K562 (cell line): Measurements from ENCODE around the gene COL5A1.

ENCODE experiments used
- CBFB ChIP-seq: sonication (generic); formaldehyde crosslinking; IDR thresholded peaks from 2 replicates; pipeline ENCODE4 v1.4.0; 2020; ENCODE audit warnings: mild to moderate bottlenecking, missing genetic modification reagents
- CTCF ChIP-seq, 3 experiments: IDR thresholded peaks in 2 of 3; conservative IDR thresholded peaks in 1 of 3; 2 replicates each; pipeline ENCODE4 v1.5.1; 2011 to 2012; ENCODE audit warnings: low read length in 3 of 3, mild to moderate bottlenecking in 3 of 3, control low read depth in 2 of 3, improper control_type of control experiment in 1 of 3, inconsistent platforms in 1 of 3, low read depth in 1 of 3, mixed read lengths in 1 of 3, moderate library complexity in 1 of 3; ENCODE audit not compliant: insufficient read depth in 2 of 3
- ELF2 ChIP-seq: fragments of 250-450 bp; sonication (Bioruptor Pico); IDR thresholded peaks from 2 replicates; pipeline ENCODE4 v1.5.0; 2021; ENCODE audit warnings: mild to moderate bottlenecking
- EP300 ChIP-seq: IDR thresholded peaks from 2 replicates; pipeline ENCODE4 v1.6.1; 2012; ENCODE audit warnings: low read length, improper control_type of control experiment
- FOS ChIP-seq: IDR thresholded peaks from 3 replicates; pipeline ENCODE4 v1.6.1; 2011; ENCODE audit not compliant: insufficient read length; ENCODE audit errors: extremely low read depth
- HDAC6 ChIP-seq: IDR thresholded peaks from 2 replicates; pipeline ENCODE4 v1.6.1; 2012; ENCODE audit warnings: low read depth, mild to moderate bottlenecking, control low read depth, inconsistent platforms, low read length, moderate library complexity
- JUNB ChIP-seq: fragments of 450-650 bp; formaldehyde crosslinking; conservative IDR thresholded peaks from 2 replicates; pipeline ENCODE4 v1.4.0; 2020; ENCODE audit warnings: mild to moderate bottlenecking
- NR2C2 ChIP-seq, 2 experiments: fragments of 200-800 bp in 1 of 2; sonication (Bioruptor generic) in 1 of 2; sonication (generic) in 1 of 2; formaldehyde crosslinking in 1 of 2; IDR thresholded peaks; 2 replicates each; pipeline versions ENCODE4 v1.6.1 to v1.8.0; 2016 to 2022; ENCODE audit warnings: mild to moderate bottlenecking in 1 of 2, missing compliant biosample characterization in 1 of 2, missing genetic modification characterization in 1 of 2, missing genetic modification reagents in 1 of 2
- POLR2AphosphoS5 ChIP-seq: IDR thresholded peaks from 2 replicates; pipeline ENCODE4 v1.6.1; 2011; ENCODE audit warnings: mild to moderate bottlenecking, low read depth, low read length, moderate library complexity; ENCODE audit not compliant: control insufficient read depth, insufficient read depth
- ZBTB8A ChIP-seq: fragments of 450-650 bp; IDR thresholded peaks from 2 replicates; pipeline ENCODE4 v1.6.1; 2018; ENCODE audit warnings: mild to moderate bottlenecking, moderate library complexity; ENCODE audit not compliant: partially characterized antibody
- ZC3H8 ChIP-seq: fragments of 450-650 bp; IDR thresholded peaks from 2 replicates; pipeline ENCODE4 v1.6.1; 2017
- ZKSCAN1 ChIP-seq: fragments of 150-350 bp; IDR thresholded peaks from 2 replicates; pipeline ENCODE4 v1.6.1; 2016; ENCODE audit warnings: low read depth, low read length
- ZNF518B ChIP-seq: fragments of 250-450 bp; sonication (Bioruptor Pico); IDR thresholded peaks from 2 replicates; pipeline ENCODE4 v1.5.0; 2021; ENCODE audit warnings: mild to moderate bottlenecking, moderate library complexity

DNA sequence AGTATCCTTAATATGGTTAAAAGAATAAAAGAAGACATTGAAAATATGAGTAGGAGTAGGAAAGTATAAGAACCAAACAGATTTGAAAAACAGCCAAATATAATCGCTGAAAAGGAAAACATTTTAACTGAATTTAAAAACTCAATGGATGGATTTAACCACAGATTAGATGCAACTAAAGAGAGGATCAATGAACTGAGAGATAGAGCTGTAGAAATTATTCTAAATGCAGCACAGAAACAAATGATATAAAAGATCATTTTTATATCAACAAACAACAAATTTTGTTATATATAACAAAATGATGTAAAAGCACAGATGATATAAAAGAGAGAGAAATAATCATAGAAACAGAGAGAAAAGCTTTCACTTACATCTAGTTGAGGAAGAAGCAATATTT, 29.3 kb upstream of the COL5A1 start:
- TF ChIP-seq NR2C2 (CRISPR knock-in tag; IDR thresholded peaks at IDR 0.05) (no peak), NR2C2 (tag; IDR thresholded peaks at IDR 0.05) (no peak), CTCF (IDR thresholded peaks at IDR 0.05 in 2 of 3, conservative IDR thresholded peaks at IDR 0.05 in 1 of 3; ENCODE audit: insufficient read depth in 2 of 3, low read depth in 1 of 3, low read length in 3 of 3) (no peak), ZC3H8 (no peak), HDAC6 (no peak), JUNB (CRISPR knock-in tag) (no peak), FOS (no peak), ZKSCAN1 (no peak), EP300 (no peak), ZBTB8A (no peak), CBFB (no peak), ZNF518B (no peak), POLR2AphosphoS5 (no peak), ELF2 (CRISPR knock-in tag) (no peak)
